H1 (cell line): ENCODE measurements around the gene SPOPL. TPM values are rescaled to one million over a fixed set of nuclear protein-coding genes. Genes with fewer than 3 reads are reported as not detected.

Experiments
- CTCF ChIA-PET: fragments of 300-600 bp; sonication (Branson Sonifier 250); formaldehyde crosslinking; loops from one replicate; lab custom pipeline; 2021; ENCODE audit not compliant: partially characterized antibody; lab: Charles Lee
- POLR2A ChIA-PET: fragments of 300-600 bp; sonication (Branson Sonifier 250); formaldehyde crosslinking; loops from one replicate; lab custom pipeline; 2021; ENCODE audit warnings: inconsistent platforms; ENCODE audit not compliant: partially characterized antibody; lab: Charles Lee
- DNase-seq, 2 experiments: peaks; one replicate each; pipeline versions ENCODE4 v3.0.0 to v3.0.0-alpha.2; 2010 to 2022; ENCODE audit warnings: low spot score in 2 of 2, low read depth in 1 of 2, mixed read lengths in 1 of 2
- FAIRE-seq: peaks from 2 replicates; lab custom pipeline; 2011; peaks lifted over from hg19 to GRCh38; lab: Jason Lieb, UNC
- H2AFZ ChIP-seq: 2 replicates; pipeline ENCODE4 v1.8.1; 2012; ENCODE audit warnings: low read length, inconsistent platforms
- H2AK5ac ChIP-seq: 2 replicates; pipeline ENCODE4 v1.6.1; 2013; ENCODE audit warnings: low read depth, low read length
- H2BK120ac ChIP-seq: replicated peaks from 2 replicates; pipeline ENCODE3; 2013; ENCODE audit warnings: low read depth, low read length, inconsistent platforms
- H2BK12ac ChIP-seq: 2 replicates; pipeline ENCODE4 v1.6.1; 2013; ENCODE audit warnings: low read depth, low read length
- H2BK15ac ChIP-seq: 2 replicates; pipeline ENCODE4 v1.6.1; 2013; ENCODE audit warnings: low read length
- H2BK20ac ChIP-seq: 2 replicates; pipeline ENCODE4 v1.6.1; 2013; ENCODE audit warnings: low read length
- H2BK5ac ChIP-seq: 2 replicates; pipeline ENCODE4 v1.6.1; 2013; ENCODE audit warnings: low read depth, low read length
- H3K14ac ChIP-seq: 2 replicates; pipeline ENCODE4 v1.6.1; 2013; ENCODE audit warnings: inconsistent platforms; ENCODE audit not compliant: insufficient read length
- H3K18ac ChIP-seq: 2 replicates; pipeline ENCODE4 v1.6.1; 2013; ENCODE audit warnings: low read length; ENCODE audit errors: extremely low read depth
- H3K23ac ChIP-seq: 2 replicates; pipeline ENCODE4 v1.6.1; 2013; ENCODE audit warnings: inconsistent platforms; ENCODE audit not compliant: insufficient read length
- H3K23me2 ChIP-seq: 2 replicates; pipeline ENCODE4 v1.6.1; 2013; ENCODE audit warnings: low read depth, low read length
- H3K27ac ChIP-seq: 2 replicates; pipeline ENCODE4 v1.6.1; 2011; ENCODE audit warnings: low read depth, low read length, inconsistent platforms
- H3K27me3 ChIP-seq, 4 experiments: replicated peaks in 1 of 4; 1 replicate in 1 of 4; 2 replicates in 3 of 4; pipeline versions ENCODE4 v1.6.1 to v1.8.1; 2011 to 2013; ENCODE audit warnings: low read length in 3 of 4, mild to moderate bottlenecking in 3 of 4, inconsistent platforms in 2 of 4, mixed read lengths in 2 of 4, moderate library complexity in 1 of 4; ENCODE audit not compliant: control insufficient read depth in 3 of 4, insufficient read depth in 3 of 4; ENCODE audit errors: extremely low read depth in 1 of 4
- H3K36me3 ChIP-seq, 4 experiments: 2 replicates each; pipeline versions ENCODE4 v1.6.1 to v1.8.1; 2011 to 2013; ENCODE audit warnings: mild to moderate bottlenecking in 4 of 4, low read length in 3 of 4, moderate library complexity in 2 of 4, control low read depth in 1 of 4, inconsistent platforms in 1 of 4; ENCODE audit not compliant: insufficient read depth in 4 of 4, control insufficient read depth in 2 of 4
- H3K4ac ChIP-seq: replicated peaks from 2 replicates; pipeline ENCODE3; 2013; ENCODE audit warnings: low read length, low read depth, mixed read lengths, inconsistent platforms; ENCODE audit not compliant: insufficient read length
- H3K4me1 ChIP-seq, 4 experiments: replicated peaks in 1 of 4; 1 replicate in 1 of 4; 2 replicates in 3 of 4; pipeline versions ENCODE4 v1.6.1 to v1.8.1; 2011 to 2013; ENCODE audit warnings: low read length in 3 of 4, inconsistent platforms in 2 of 4, mixed read lengths in 1 of 4; ENCODE audit not compliant: insufficient read depth in 4 of 4, control insufficient read depth in 3 of 4
- H3K4me2 ChIP-seq, 2 experiments: 2 replicates each; pipeline versions ENCODE4 v1.6.1 to v1.8.1; 2011 to 2013; ENCODE audit warnings: low read depth in 2 of 2, low read length in 2 of 2, control low read depth in 1 of 2, inconsistent platforms in 1 of 2, mild to moderate bottlenecking in 1 of 2; ENCODE audit not compliant: insufficient read depth in 1 of 2
- H3K4me3 ChIP-seq, 4 experiments: fragments of 200-600, 300-600 bp in 1 of 4; sonication (generic), shearing (Covaris generic), sonication (Bioruptor Twin) in 1 of 4; 2 replicates each; pipeline versions ENCODE4 v1.5.1 to v1.8.1; 2011 to 2016; ENCODE audit warnings: low read length in 4 of 4, low read depth in 3 of 4, control low read depth in 2 of 4, inconsistent platforms in 2 of 4, mild to moderate bottlenecking in 2 of 4, mixed read lengths in 1 of 4, moderate library complexity in 1 of 4; ENCODE audit not compliant: insufficient read depth in 2 of 4; ENCODE audit errors: extremely low read depth in 1 of 4
- H3K56ac ChIP-seq: replicated peaks from 2 replicates; pipeline ENCODE3; 2013; ENCODE audit warnings: low read depth, mild to moderate bottlenecking, mixed read lengths, low read length, inconsistent platforms; ENCODE audit not compliant: insufficient read length
- H3K79me1 ChIP-seq: 2 replicates; pipeline ENCODE4 v1.6.1; 2013; ENCODE audit warnings: low read depth, low read length, control low read depth
- H3K79me2 ChIP-seq, 2 experiments: 2 replicates each; pipeline versions ENCODE4 v1.6.1 to v1.8.1; 2012 to 2013; ENCODE audit warnings: low read length in 2 of 2, mild to moderate bottlenecking in 2 of 2, inconsistent platforms in 1 of 2; ENCODE audit not compliant: insufficient read depth in 2 of 2, control insufficient read depth in 1 of 2
- H3K9ac ChIP-seq, 4 experiments: replicated peaks in 1 of 4; 1 replicate in 1 of 4; 2 replicates in 3 of 4; pipeline versions ENCODE4 v1.6.1 to v1.8.1; 2011 to 2013; ENCODE audit warnings: low read depth in 3 of 4, low read length in 3 of 4, control low read depth in 2 of 4, mild to moderate bottlenecking in 2 of 4, moderate library complexity in 2 of 4, inconsistent platforms in 1 of 4; ENCODE audit errors: extremely low read depth in 1 of 4
- H3K9me3 ChIP-seq, 2 experiments: 2 replicates each; pipeline versions ENCODE4 v1.6.1 to v1.8.1; 2012 to 2013; ENCODE audit warnings: mild to moderate bottlenecking in 2 of 2, moderate library complexity in 2 of 2, control low read depth in 1 of 2, inconsistent platforms in 1 of 2, low read depth in 1 of 2, low read length in 1 of 2, mixed read lengths in 1 of 2; ENCODE audit not compliant: insufficient read depth in 2 of 2
- H4K20me1 ChIP-seq, 2 experiments: replicated peaks in 1 of 2; 2 replicates each; pipeline versions ENCODE3 to v1.8.1; 2011 to 2013; ENCODE audit warnings: inconsistent platforms in 2 of 2, low read length in 2 of 2, mild to moderate bottlenecking in 1 of 2; ENCODE audit not compliant: insufficient read depth in 2 of 2, control insufficient read depth in 1 of 2
- H4K5ac ChIP-seq: 2 replicates; pipeline ENCODE4 v1.6.1; 2013; ENCODE audit warnings: low read length, low read depth, mixed read lengths, inconsistent platforms; ENCODE audit not compliant: insufficient read length
- H4K8ac ChIP-seq: 2 replicates; pipeline ENCODE4 v1.8.0; 2013; ENCODE audit warnings: mild to moderate bottlenecking, moderate library complexity, low read length, inconsistent platforms; ENCODE audit not compliant: insufficient read depth; ENCODE audit errors: extremely low read depth
- H4K91ac ChIP-seq: replicated peaks from 2 replicates; pipeline ENCODE3; 2013; ENCODE audit warnings: low read length, mixed read lengths, inconsistent platforms; ENCODE audit not compliant: insufficient read length
- BCL11A ChIP-seq, 2 experiments: IDR thresholded peaks; one replicate each; pipeline ENCODE4 v1.6.1; 2011; ENCODE audit warnings: low read depth in 2 of 2, low read length in 2 of 2, mild to moderate bottlenecking in 2 of 2
- CEBPB ChIP-seq: IDR thresholded peaks from 2 replicates; pipeline ENCODE4 v1.6.1; 2012; ENCODE audit warnings: low read depth, low read length
- CREB1 ChIP-seq: IDR thresholded peaks from 2 replicates; pipeline ENCODE4 v1.6.1; 2012; ENCODE audit warnings: inconsistent platforms
- E2F6 ChIP-seq: IDR thresholded peaks from 2 replicates; pipeline ENCODE4 v1.6.1; 2012; ENCODE audit warnings: inconsistent platforms
- EP300 ChIP-seq, 2 experiments: IDR thresholded peaks; 1 replicate in 1 of 2; 2 replicates in 1 of 2; pipeline ENCODE4 v1.6.1; 2011 to 2012; ENCODE audit warnings: low read depth in 2 of 2, low read length in 2 of 2, mild to moderate bottlenecking in 2 of 2, borderline replicate concordance in 1 of 2, inconsistent platforms in 1 of 2, moderate library complexity in 1 of 2
- ZNF274 ChIP-seq: IDR thresholded peaks from 2 replicates; pipeline ENCODE4 v1.7.0; 2012; ENCODE audit warnings: low read length, borderline replicate concordance; ENCODE audit errors: extremely low read depth
- WGBS, 2 experiments: shearing (Covaris generic) in 1 of 2; methylation state at CpG; one replicate each; pipeline versions ENCODE4 v1.1.6 to v1.1.7; 2013 to 2015; ENCODE audit warnings: low lambda C conversion rate in 2 of 2, mixed read lengths in 2 of 2, inconsistent platforms in 1 of 2, low coverage in 1 of 2, missing lambda C conversion rate in 1 of 2; ENCODE audit not compliant: insufficient replicate concordance in 2 of 2, insufficient coverage in 1 of 2, insufficient read length in 1 of 2; ENCODE audit errors: extremely low coverage in 1 of 2, missing lambda C conversion rate in 1 of 2; 5-methylcytosine and 5-hydroxymethylcytosine counted together
- polyA plus RNA-seq, 7 experiments: library from polyadenylated mRNA; depleted of rRNA in 3 of 7; stranded (reverse) in 5 of 7; unstranded in 2 of 7; fragments of >200 nt in 5 of 7; fragments of 200-250 nt in 2 of 7; gene quantifications; 1 replicate in 5 of 7; 2 replicates in 1 of 7; 4 replicates in 1 of 7; pipeline versions ENCODE4 v1.2.1 to v1.2.3, GENCODE V29; 2011 to 2013; ENCODE audit warnings: missing spikeins in 2 of 7, mixed read lengths in 2 of 7
- total RNA-seq: library from RNA; stranded (reverse); fragmentation: NEBNext Ultra II Directional; extraction: Animal tissue kit (Norgen Biotek cat#: 25700); gene quantifications from 2 replicates; pipeline ENCODE4 v1.2.1, GENCODE V29; 2021

Gene SPOPL
- total and polyA plus RNA-seq, 2 of the 8 experiments (the other 6 are each of a cell fraction or from before 2014, with no cell fraction given) = 1.9 to 14.5 TPM

GRCh38 chr2:138536740-138537139, 35.2 kb downstream of the SPOPL start:
- FAIRE-seq (no peak), DNase-seq (no peak)
- H3K14ac ChIP-seq = no peak overlapping the region
- no peaks in the 10 kb centered on the region for H3K23me2 ChIP-seq
- no peak overlapping the region for H3K4ac ChIP-seq
- no peak overlapping the region for H4K91ac ChIP-seq
- H2AK5ac ChIP-seq = no peak overlapping the region
- H2BK12ac ChIP-seq = no peak overlapping the region
- H2BK5ac ChIP-seq = no peak overlapping the region
- no peaks in the 10 kb centered on the region for H4K20me1 ChIP-seq
- H3K27me3 ChIP-seq = no peaks in the 10 kb centered on the region
- no peak overlapping the region for H3K9ac ChIP-seq
- H3K9me3 ChIP-seq = peaks cover 10 to 17% of the 10 kb centered on the region in 2 experiments; a peak in 3 of 4 replicates
- no peak overlapping the region for H2BK120ac ChIP-seq
- H3K4me2 ChIP-seq = no peak overlapping the region; a peak in 2 of 4 replicates
- no peak overlapping the region for H3K18ac ChIP-seq
- no peak overlapping the region for H3K56ac ChIP-seq
- H3K4me3 ChIP-seq = no peak overlapping the region
- TF ChIP-seq BCL11A (IDR thresholded peaks at IDR 0.05; ENCODE audit: low read depth in 2 of 2, low read length in 2 of 2) (no peak), ZNF274 (no peak), CREB1 (no peak), E2F6 (no peak), EP300 (IDR thresholded peaks at IDR 0.05; ENCODE audit: borderline replicate concordance in 1 of 2, low read depth in 2 of 2, low read length in 2 of 2) (no peak), CEBPB (no peak)
- peaks cover 0 to 5% (median 3%) of the 10 kb centered on the region in 4 experiments; a peak in 2 of 7 replicates for H3K4me1 ChIP-seq
- H3K79me2 ChIP-seq = peaks cover 0 to 49% of the 10 kb centered on the region in 2 experiments; a peak in 2 of 4 replicates
- H3K79me1 ChIP-seq = peaks cover 2% of the 10 kb centered on the region; the same call in 1 of the 2 replicates
- no peak overlapping the region for H2AFZ ChIP-seq
- POLR2A ChIA-PET = no interaction called here
- H4K5ac ChIP-seq = no peak overlapping the region
- peaks cover 0 to 15% (median 1%) of the 10 kb centered on the region in 4 experiments; a peak in 3 of 8 replicates for H3K36me3 ChIP-seq
- CTCF ChIA-PET = interaction anchor here (0.6 to 1.0 kb wide), 3 partner anchors 162 to 492 kb away, joined by 3 read pairs; no protein-coding TSS in a partner anchor
- H2BK15ac ChIP-seq = no peak overlapping the region
- no peak overlapping the region for H4K8ac ChIP-seq
- no peak overlapping the region for H3K27ac ChIP-seq
- no peak overlapping the region for H2BK20ac ChIP-seq
- H3K23ac ChIP-seq = no peak overlapping the region
- WGBS, 2 experiments = 80% methylated on average over 2 of the region's 2 CpGs; no CpG with 5 or more reads in 1 of the 2 experiments
